Neural crest cell (in vitro differentiated cells): Measurements from ENCODE around the gene MMD. TPM values are rescaled to one million over a fixed set of nuclear protein-coding genes. Genes with fewer than 3 reads are reported as not detected.
A peak's percentile ranks its signal among the peaks of the same experiment; 100 is the strongest.
"Not testable (repeated sequence)": the region's sequence is repeated elsewhere in the genome, so short reads cannot be mapped to it uniquely, and the experiment has no call there.

Experiments
- DNase-seq: peaks from one replicate; pipeline ENCODE4 v3.0.0; 2021; ENCODE audit warnings: low read depth, mixed read lengths, low spot score
- H3K27ac Mint-ChIP-seq: one replicate; pipeline ENCODE4 v1.8.0; 2021; ENCODE audit warnings: mild to moderate bottlenecking, mixed read lengths; ENCODE audit not compliant: unreplicated experiment
- H3K27me3 Mint-ChIP-seq: 2 replicates; pipeline ENCODE4 v1.8.0; 2021; ENCODE audit warnings: low read depth, mild to moderate bottlenecking, mixed read lengths
- H3K36me3 Mint-ChIP-seq: 2 replicates; pipeline ENCODE4 v1.8.0; 2021; ENCODE audit warnings: low read depth, mild to moderate bottlenecking, mixed read lengths
- H3K4me1 Mint-ChIP-seq: 2 replicates; pipeline ENCODE4 v1.8.0; 2021; ENCODE audit warnings: mixed read lengths
- H3K4me3 Mint-ChIP-seq: one replicate; pipeline ENCODE4 v1.8.0; 2021; ENCODE audit warnings: mild to moderate bottlenecking, mixed read lengths
- H3K9me3 Mint-ChIP-seq: 2 replicates; pipeline ENCODE4 v1.8.0; 2021; ENCODE audit warnings: mixed read lengths
- total RNA-seq: library from RNA; stranded (reverse); gene quantifications from 2 replicates; pipeline ENCODE4 v1.2.1, GENCODE V29; 2021
- TF ChIP-seq, protein P1 (sequence below): fragments of 200-600 bp; sonication (generic); conservative IDR thresholded peaks from 2 replicates; pipeline ENCODE4 v1.5.0; 2021; ENCODE audit warnings: antibody characterized with exemption, mild to moderate bottlenecking

Gene MMD
- total RNA-seq, 1 donor from 2014 or later = 46.6 TPM

- no peak for DNase-seq
- Mint-ChIP-seq H3K27me3 (peaks cover 7% of the 10 kb centered on the region), H3K27ac (no peak overlapping the region), H3K36me3 (no peaks in the 10 kb centered on the region), H3K4me1 (peaks cover 9% of the 10 kb centered on the region), H3K4me3 (no peak overlapping the region), H3K9me3 (peaks cover 3% of the 10 kb centered on the region)
- TF ChIP-seq, protein P1, sequence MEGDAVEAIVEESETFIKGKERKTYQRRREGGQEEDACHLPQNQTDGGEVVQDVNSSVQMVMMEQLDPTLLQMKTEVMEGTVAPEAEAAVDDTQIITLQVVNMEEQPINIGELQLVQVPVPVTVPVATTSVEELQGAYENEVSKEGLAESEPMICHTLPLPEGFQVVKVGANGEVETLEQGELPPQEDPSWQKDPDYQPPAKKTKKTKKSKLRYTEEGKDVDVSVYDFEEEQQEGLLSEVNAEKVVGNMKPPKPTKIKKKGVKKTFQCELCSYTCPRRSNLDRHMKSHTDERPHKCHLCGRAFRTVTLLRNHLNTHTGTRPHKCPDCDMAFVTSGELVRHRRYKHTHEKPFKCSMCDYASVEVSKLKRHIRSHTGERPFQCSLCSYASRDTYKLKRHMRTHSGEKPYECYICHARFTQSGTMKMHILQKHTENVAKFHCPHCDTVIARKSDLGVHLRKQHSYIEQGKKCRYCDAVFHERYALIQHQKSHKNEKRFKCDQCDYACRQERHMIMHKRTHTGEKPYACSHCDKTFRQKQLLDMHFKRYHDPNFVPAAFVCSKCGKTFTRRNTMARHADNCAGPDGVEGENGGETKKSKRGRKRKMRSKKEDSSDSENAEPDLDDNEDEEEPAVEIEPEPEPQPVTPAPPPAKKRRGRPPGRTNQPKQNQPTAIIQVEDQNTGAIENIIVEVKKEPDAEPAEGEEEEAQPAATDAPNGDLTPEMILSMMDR = no peak
These were observed 9.1 kb upstream of the MMD start for GRCh38 chr17:55430541-55431288.

GRCh38 chr17:55427587-55427882, 5.9 kb upstream of the MMD start:
- Mint-ChIP-seq H3K27me3 (peaks cover 31% of the 10 kb centered on the region), H3K9me3 (no peaks in the 10 kb centered on the region), H3K4me1 (peaks cover 9% of the 10 kb centered on the region), H3K36me3 (no peaks in the 10 kb centered on the region), H3K4me3 (no peak overlapping the region), H3K27ac (no peak overlapping the region)
- TF ChIP-seq, protein P1 = no peak
- no peak for DNase-seq

GRCh38 chr17:55426851-55427586, 5.4 kb upstream of the MMD start:
- Mint-ChIP-seq H3K4me1 (peaks cover 12% of the 10 kb centered on the region), H3K9me3 (no peaks in the 10 kb centered on the region), H3K27me3 (peaks cover 34% of the 10 kb centered on the region), H3K27ac (no peak overlapping the region), H3K36me3 (no peaks in the 10 kb centered on the region), H3K4me3 (no peak overlapping the region)
- DNase-seq = no peak
- TF ChIP-seq, protein P1 = no peak

GRCh38 chr17:55424893-55425540, 3.4 kb upstream of the MMD start:
- no peaks in the 10 kb centered on the region for H3K36me3 Mint-ChIP-seq
- TF ChIP-seq, protein P1 = no peak
- no peak overlapping the region for H3K4me3 Mint-ChIP-seq
- peaks cover 34% of the 10 kb centered on the region for H3K27me3 Mint-ChIP-seq
- DNase-seq = no peak
- H3K27ac Mint-ChIP-seq = no peak overlapping the region
- H3K9me3 Mint-ChIP-seq = no peaks in the 10 kb centered on the region
- peaks cover 10% of the 10 kb centered on the region for H3K4me1 Mint-ChIP-seq

- TF ChIP-seq, protein P1 = no peak
- peaks cover 18% of the 10 kb centered on the region for H3K4me1 Mint-ChIP-seq
- H3K27me3 Mint-ChIP-seq = peaks cover 34% of the 10 kb centered on the region
- H3K36me3 Mint-ChIP-seq = peaks cover 11% of the 10 kb centered on the region
- peak overlapping the region; percentile 87 for H3K4me3 Mint-ChIP-seq
- DNase-seq = no peak
- no peak overlapping the region for H3K27ac Mint-ChIP-seq
- H3K9me3 Mint-ChIP-seq = peaks cover 3% of the 10 kb centered on the region
These were observed 1.9 kb upstream of the MMD start for GRCh38 chr17:55423535-55423934.

DNA sequence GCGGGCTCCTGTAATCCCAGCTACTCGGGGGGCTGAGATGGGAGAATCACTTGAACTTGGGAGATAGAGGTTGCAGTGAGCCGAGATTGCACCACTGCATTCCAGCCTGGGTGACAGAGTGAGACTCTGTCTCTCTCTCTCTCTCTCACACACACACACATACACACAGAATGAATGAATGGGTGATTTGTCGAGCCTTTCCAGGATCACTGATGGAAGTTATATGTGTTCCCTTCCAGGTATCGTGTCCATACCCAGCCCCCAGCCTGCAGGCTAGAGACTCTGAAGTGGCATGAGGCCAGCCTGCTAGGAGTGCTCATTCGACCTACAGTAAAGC, 1.2 kb upstream of the MMD start:
- not testable (repeated sequence) for H3K9me3 Mint-ChIP-seq, DNase-seq, H3K27ac Mint-ChIP-seq
- Mint-ChIP-seq H3K4me1 (peaks cover 18% of the 10 kb centered on the region), H3K27me3 (peaks cover 34% of the 10 kb centered on the region), H3K36me3 (peaks cover 14% of the 10 kb centered on the region), H3K4me3 (peak overlapping the region; percentile 87)
